ENCODE measurements around the gene VPS33A. TPM values are rescaled to one million over a fixed set of nuclear protein-coding genes. Genes with fewer than 3 reads are reported as not detected.

The VPS33A gene
- total RNA-seq (2012; rRNA removed) = 12.5 and 15.2 TPM in 2 replicates

DNA sequence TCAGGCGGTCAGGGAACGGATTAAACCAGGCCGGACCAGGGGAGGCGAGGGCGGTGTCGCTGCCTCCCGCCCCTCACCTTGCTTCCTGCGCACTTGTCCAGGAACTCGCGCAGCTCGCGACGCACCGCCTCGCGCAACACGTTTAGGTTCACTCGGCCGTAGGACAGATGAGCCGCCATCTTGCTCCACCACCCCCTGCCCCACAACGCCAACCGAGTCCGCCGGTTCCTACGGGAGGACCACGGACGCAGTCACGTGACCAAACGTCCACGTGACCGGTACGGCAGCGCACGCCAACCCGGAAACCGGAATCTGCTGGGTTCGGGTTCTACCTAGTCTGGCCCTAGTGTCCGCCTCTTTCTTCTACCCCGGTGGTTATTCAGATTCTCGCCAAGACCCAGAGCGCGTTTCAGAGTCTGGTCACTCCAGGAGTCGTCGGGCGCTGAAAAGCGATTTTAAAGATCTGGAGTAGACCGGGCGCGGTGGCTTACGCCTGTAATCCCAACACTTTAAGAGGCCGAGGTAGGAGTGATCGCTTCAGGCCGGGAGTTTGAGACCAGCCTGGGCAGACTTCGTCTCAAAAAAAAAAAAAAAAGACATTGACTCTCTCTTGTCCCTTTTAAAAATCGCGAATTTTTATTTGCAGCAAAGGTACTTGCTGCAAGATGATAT lies at the start of gene VPS33A:
VPS33A (minus strand) TSS at position 265 of the 672 bp plus-strand sequence; CDS start at position 179, 86 bp downstream.
- Histone ChIP-seq H3K9ac (ENCODE audit: low read depth, low read length) (peak within 1 kb of the TSS; percentile 93), H3K36me3 (ENCODE audit: insufficient read depth, low read length) (peaks cover 6% of the 10 kb centered on the region), H3K4me3 (ENCODE audit: low read length) (peak within 1 kb of the TSS; percentile 95), H3K4me2 (ENCODE audit: low read length) (peak within 1 kb of the TSS; percentile 95), H3K27me3 (ENCODE audit: control insufficient read depth, insufficient read depth, low read length) (no peaks in the 10 kb centered on the region), H3K4me1 (ENCODE audit: control insufficient read depth, insufficient read depth, low read length) (peaks cover 5% of the 10 kb centered on the region), H3K9me3 (replicated peaks; ENCODE audit: low read length) (no peaks in the 10 kb centered on the region)

DNA sequence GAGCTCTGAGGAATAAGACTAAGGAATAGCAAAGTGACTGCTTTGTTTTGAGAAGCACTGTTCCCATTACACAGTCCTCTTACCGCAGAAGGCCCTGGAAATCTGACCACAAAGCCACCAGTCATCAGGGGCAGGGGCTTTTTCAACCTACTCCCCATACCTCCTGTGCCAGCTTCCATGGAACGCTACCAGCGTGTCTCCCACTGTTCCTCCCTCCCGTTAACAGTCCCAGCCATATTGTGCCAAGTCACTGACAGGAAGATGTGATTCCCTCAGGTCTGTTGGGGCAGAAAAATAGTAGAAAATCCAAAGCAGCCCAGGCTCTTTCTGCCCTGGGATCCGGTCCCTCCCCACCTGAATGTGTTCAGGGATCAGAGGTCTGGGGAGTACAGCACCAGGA lies 46.6 kb upstream of the VPS33A start:
- no peaks in the 10 kb centered on the region for H3K27me3 ChIP-seq (ENCODE audit: control insufficient read depth, insufficient read depth, low read length)
- H3K36me3 ChIP-seq (ENCODE audit: insufficient read depth, low read length) = peaks cover 45% of the 10 kb centered on the region
- H3K4me1 ChIP-seq (ENCODE audit: control insufficient read depth, insufficient read depth, low read length) = peaks cover 16% of the 10 kb centered on the region
- H3K9me3 ChIP-seq (replicated peaks; ENCODE audit: low read length) = no peaks in the 10 kb centered on the region
- no peak overlapping the region for H3K4me2 ChIP-seq (ENCODE audit: low read length)
- no peak overlapping the region for H3K9ac ChIP-seq (ENCODE audit: low read depth, low read length)
- no peak overlapping the region for H3K4me3 ChIP-seq (ENCODE audit: low read length)

DNA sequence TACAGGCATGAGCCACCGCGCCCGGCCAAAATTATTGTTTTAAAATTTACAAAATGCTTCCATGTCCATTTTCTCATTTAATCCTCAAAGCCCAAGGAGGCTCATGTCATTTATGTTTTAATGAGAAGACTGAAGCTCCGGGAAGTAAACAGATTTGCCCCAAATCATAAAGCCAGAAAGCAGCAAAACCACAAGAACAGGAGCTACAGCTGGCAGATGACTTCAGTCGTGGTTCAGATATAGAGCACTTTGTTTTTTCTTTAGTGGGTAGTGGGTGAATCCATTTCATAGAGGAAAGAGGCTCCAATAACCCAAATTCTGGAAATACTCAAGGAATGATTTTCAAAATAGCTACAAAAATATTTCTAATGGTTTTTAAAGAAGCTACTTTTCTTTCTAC lies 45.4 kb upstream of the VPS33A start:
- peaks cover 43% of the 10 kb centered on the region for H3K36me3 ChIP-seq (ENCODE audit: insufficient read depth, low read length)

DNA sequence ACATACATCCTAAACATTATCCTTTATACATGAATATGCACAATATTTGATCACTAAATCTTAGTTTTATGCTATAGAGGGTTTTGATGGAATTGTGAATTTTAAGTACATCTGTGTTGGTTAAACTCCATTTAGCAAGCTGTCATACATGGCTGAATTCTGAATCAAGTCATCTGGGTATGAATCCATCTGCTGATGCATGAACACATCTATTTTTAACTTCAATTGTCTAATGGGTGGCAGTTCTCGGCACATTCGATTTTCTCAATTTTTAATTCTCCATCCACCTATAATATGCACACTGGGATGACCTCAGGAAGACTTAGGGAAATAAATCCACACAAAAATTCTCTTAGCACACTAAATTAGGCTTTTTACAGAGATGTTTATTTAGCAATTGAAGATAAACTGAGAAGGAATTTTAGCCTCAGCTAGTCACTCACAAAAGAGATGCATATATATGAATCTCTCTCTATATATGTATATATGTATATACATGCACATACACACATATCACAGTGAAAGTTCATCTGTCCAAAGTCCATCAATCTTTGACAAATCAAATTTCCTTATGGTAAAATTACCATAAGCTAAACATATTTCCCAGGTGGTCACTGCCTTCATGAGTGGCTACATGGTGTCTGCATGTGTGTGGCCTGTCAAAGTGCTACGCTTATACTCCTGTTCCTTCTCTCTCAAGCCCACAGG lies 44.5 kb upstream of the VPS33A start:
- Histone ChIP-seq H3K9me3 (replicated peaks; ENCODE audit: low read length) (no peaks in the 10 kb centered on the region), H3K36me3 (ENCODE audit: insufficient read depth, low read length) (peaks cover 43% of the 10 kb centered on the region), H3K27me3 (ENCODE audit: control insufficient read depth, insufficient read depth, low read length) (no peaks in the 10 kb centered on the region), H3K9ac (ENCODE audit: low read depth, low read length) (no peak overlapping the region), H3K4me2 (ENCODE audit: low read length) (no peak overlapping the region), H3K4me1 (ENCODE audit: control insufficient read depth, insufficient read depth, low read length) (peaks cover 17% of the 10 kb centered on the region), H3K4me3 (ENCODE audit: low read length) (no peak overlapping the region)

More for the DNA sequence above, 45.4 kb upstream of the VPS33A start:
- no peak overlapping the region for H3K9ac ChIP-seq (ENCODE audit: low read depth, low read length)
- H3K9me3 ChIP-seq (replicated peaks; ENCODE audit: low read length) = no peaks in the 10 kb centered on the region
- peaks cover 17% of the 10 kb centered on the region for H3K4me1 ChIP-seq (ENCODE audit: control insufficient read depth, insufficient read depth, low read length)
- no peaks in the 10 kb centered on the region for H3K27me3 ChIP-seq (ENCODE audit: control insufficient read depth, insufficient read depth, low read length)
- H3K4me2 ChIP-seq (ENCODE audit: low read length) = no peak overlapping the region
- H3K4me3 ChIP-seq (ENCODE audit: low read length) = no peak overlapping the region

DNA sequence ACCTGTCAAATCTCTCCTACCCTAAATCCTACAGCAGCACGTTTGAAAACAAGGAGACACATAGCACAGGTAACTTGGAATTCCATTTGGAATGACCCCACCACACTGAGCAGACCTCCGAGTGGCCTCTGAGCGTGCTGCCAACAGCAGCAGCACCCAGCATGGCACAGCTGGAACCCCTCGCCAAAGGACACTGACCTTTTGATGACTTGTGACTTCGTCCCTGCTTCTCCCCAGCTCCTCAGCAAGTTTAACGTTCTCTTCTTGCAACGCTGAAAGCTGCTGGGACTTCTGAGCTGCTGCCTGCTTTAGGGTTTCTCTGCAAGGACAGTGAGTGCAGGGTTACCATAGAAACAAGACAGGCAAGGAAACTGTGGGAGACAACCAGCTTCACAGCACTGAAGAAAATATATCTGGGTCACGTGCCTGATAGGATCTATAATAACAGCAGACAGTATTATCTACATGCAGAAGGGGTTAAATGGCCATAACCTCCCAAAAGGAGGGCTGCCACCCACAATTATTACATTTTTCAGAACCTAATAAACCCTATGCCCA lies 43.3 kb upstream of the VPS33A start:
- no peak overlapping the region for H3K4me2 ChIP-seq (ENCODE audit: low read length)
- no peaks in the 10 kb centered on the region for H3K9me3 ChIP-seq (replicated peaks; ENCODE audit: low read length)
- no peak overlapping the region for H3K4me3 ChIP-seq (ENCODE audit: low read length)
- no peak overlapping the region for H3K9ac ChIP-seq (ENCODE audit: low read depth, low read length)
- peaks cover 45% of the 10 kb centered on the region for H3K36me3 ChIP-seq (ENCODE audit: insufficient read depth, low read length)
- peaks cover 17% of the 10 kb centered on the region for H3K4me1 ChIP-seq (ENCODE audit: control insufficient read depth, insufficient read depth, low read length)
- H3K27me3 ChIP-seq (ENCODE audit: control insufficient read depth, insufficient read depth, low read length) = no peaks in the 10 kb centered on the region

DNA sequence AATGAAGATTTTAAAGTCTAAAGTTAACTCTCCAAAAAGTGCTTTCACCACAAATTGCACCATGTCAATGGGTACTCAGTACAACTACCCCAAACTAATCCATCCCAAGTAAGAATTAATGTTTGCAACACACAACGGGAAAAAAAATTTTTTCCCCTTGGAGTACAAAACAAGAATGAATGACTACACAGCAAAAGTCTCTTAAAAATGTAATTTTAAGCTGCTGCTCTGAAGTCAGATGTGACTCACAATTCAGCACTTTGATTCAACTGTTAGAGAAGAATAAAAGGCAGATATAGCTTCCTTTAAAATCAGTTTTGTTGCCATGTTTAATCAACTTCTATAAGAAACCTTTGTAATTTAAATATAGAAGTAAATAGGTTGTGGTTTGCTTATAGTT lies 42.5 kb upstream of the VPS33A start:
- Histone ChIP-seq H3K4me3 (ENCODE audit: low read length) (no peak overlapping the region), H3K27me3 (ENCODE audit: control insufficient read depth, insufficient read depth, low read length) (no peaks in the 10 kb centered on the region), H3K4me2 (ENCODE audit: low read length) (no peak overlapping the region), H3K9ac (ENCODE audit: low read depth, low read length) (peak overlapping the region; percentile 22), H3K4me1 (ENCODE audit: control insufficient read depth, insufficient read depth, low read length) (peaks cover 17% of the 10 kb centered on the region), H3K9me3 (replicated peaks; ENCODE audit: low read length) (no peaks in the 10 kb centered on the region), H3K36me3 (ENCODE audit: insufficient read depth, low read length) (peaks cover 47% of the 10 kb centered on the region)

DNA sequence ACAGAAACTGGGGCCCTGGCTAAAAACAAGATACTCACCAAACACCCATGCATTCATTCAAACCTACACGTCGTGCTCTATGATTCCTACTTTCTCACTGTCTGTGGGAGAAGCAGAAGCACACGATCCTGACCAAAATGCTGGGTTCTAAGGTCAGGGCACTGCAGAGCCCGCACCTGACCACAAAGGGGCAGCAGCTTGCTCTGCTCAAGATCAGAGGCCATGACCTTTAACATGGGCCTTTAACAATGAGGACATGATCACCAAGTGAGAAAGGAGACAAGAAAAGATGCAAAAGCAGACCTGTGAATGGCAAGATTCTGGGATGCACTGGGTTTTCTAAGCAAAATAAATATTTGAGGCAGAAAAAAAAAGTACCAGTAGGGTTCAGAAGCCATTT lies 40.1 kb upstream of the VPS33A start:
- H3K9ac ChIP-seq (ENCODE audit: low read depth, low read length) = no peak overlapping the region
- H3K4me3 ChIP-seq (ENCODE audit: low read length) = no peak overlapping the region
- no peaks in the 10 kb centered on the region for H3K9me3 ChIP-seq (replicated peaks; ENCODE audit: low read length)
- H3K4me1 ChIP-seq (ENCODE audit: control insufficient read depth, insufficient read depth, low read length) = peaks cover 17% of the 10 kb centered on the region
- H3K4me2 ChIP-seq (ENCODE audit: low read length) = no peak overlapping the region
- H3K36me3 ChIP-seq (ENCODE audit: insufficient read depth, low read length) = peaks cover 48% of the 10 kb centered on the region
- no peaks in the 10 kb centered on the region for H3K27me3 ChIP-seq (ENCODE audit: control insufficient read depth, insufficient read depth, low read length)

DNA sequence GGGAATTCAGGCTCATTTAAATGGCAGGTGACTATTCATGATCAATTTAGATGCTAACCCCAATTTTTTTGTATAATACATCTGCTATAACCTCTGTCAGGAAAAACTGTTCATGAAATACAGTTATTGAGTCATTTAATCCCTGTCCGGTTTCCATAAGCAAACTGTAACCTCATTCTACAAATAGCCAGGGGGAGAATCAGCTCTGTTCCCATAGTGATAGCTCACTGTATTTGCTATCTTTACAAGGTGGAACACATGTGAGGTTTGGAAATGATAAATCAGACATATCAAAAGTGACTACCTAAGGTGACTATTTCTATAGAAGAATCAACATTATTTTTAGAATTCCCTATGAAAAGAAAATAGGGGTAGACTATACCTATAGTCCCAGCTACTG lies 38.6 kb upstream of the VPS33A start:
- H3K4me1 ChIP-seq (ENCODE audit: control insufficient read depth, insufficient read depth, low read length) = peaks cover 22% of the 10 kb centered on the region
- no peak overlapping the region for H3K4me2 ChIP-seq (ENCODE audit: low read length)
- peaks cover 44% of the 10 kb centered on the region for H3K36me3 ChIP-seq (ENCODE audit: insufficient read depth, low read length)
- no peak overlapping the region for H3K9ac ChIP-seq (ENCODE audit: low read depth, low read length)
- no peak overlapping the region for H3K4me3 ChIP-seq (ENCODE audit: low read length)
- no peaks in the 10 kb centered on the region for H3K27me3 ChIP-seq (ENCODE audit: control insufficient read depth, insufficient read depth, low read length)
- H3K9me3 ChIP-seq (replicated peaks; ENCODE audit: low read length) = no peaks in the 10 kb centered on the region

DNA sequence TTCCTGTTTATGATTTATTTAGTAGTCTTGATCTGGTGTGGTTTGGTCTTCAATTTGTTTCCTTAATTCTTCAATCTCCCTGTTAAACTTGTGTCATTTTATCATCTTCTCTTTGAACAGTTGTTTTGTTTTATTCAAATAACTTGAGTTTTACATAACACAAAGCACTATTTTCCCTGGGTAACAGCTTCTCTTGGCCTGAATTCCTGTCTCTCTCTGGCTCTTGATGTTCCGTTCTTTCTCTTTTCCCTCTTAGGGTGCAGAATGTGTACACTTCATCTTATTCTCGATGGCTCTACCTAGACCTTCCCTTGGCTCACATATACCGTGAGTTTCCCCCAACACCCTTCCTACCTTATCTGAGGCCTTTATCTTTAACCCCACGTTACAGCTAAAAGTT lies 36.8 kb upstream of the VPS33A start:
- Histone ChIP-seq H3K27me3 (ENCODE audit: control insufficient read depth, insufficient read depth, low read length) (no peaks in the 10 kb centered on the region), H3K9me3 (replicated peaks; ENCODE audit: low read length) (no peaks in the 10 kb centered on the region), H3K4me2 (ENCODE audit: low read length) (no peak overlapping the region), H3K36me3 (ENCODE audit: insufficient read depth, low read length) (peaks cover 39% of the 10 kb centered on the region), H3K4me1 (ENCODE audit: control insufficient read depth, insufficient read depth, low read length) (peaks cover 8% of the 10 kb centered on the region), H3K4me3 (ENCODE audit: low read length) (no peak overlapping the region), H3K9ac (ENCODE audit: low read depth, low read length) (no peak overlapping the region)

DNA sequence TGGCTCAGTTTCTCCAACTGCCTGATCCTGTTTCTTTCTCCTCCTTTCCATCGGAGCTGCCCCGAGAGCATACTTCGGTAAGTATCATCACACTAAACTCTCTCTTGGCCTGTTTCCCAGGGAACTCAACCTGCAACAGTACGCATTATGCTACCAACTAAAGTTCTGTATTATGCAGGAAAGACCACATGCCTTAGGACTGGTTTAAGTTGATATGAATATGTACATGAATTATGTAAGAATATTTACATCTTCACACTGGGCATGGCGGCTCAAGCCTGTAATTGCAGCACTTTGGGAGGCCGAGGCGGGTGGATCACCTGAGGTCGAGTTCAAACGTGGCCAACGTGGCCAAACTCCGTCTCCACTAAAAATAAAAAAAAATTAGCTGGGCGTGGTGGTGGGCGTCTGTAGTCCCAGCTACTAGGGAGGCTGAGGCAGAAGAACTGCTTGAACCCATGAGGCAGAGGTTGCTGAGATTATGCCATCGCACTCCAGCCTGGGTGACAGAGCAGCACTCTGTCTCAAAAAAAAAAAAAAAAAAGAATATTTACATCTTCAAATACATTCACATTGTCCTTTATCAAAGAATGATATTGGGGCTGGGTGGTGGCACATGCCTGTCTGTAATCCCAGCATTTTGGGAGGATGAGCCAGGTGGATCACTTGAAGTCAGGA lies 31.9 kb upstream of the VPS33A start:
- no peaks in the 10 kb centered on the region for H3K9me3 ChIP-seq (replicated peaks; ENCODE audit: low read length)
- no peaks in the 10 kb centered on the region for H3K27me3 ChIP-seq (ENCODE audit: control insufficient read depth, insufficient read depth, low read length)
- H3K4me1 ChIP-seq (ENCODE audit: control insufficient read depth, insufficient read depth, low read length) = peaks cover 6% of the 10 kb centered on the region
- H3K36me3 ChIP-seq (ENCODE audit: insufficient read depth, low read length) = peaks cover 17% of the 10 kb centered on the region
- H3K9ac ChIP-seq (ENCODE audit: low read depth, low read length) = no peak overlapping the region
- H3K4me2 ChIP-seq (ENCODE audit: low read length) = no peak overlapping the region
- no peak overlapping the region for H3K4me3 ChIP-seq (ENCODE audit: low read length)

DNA sequence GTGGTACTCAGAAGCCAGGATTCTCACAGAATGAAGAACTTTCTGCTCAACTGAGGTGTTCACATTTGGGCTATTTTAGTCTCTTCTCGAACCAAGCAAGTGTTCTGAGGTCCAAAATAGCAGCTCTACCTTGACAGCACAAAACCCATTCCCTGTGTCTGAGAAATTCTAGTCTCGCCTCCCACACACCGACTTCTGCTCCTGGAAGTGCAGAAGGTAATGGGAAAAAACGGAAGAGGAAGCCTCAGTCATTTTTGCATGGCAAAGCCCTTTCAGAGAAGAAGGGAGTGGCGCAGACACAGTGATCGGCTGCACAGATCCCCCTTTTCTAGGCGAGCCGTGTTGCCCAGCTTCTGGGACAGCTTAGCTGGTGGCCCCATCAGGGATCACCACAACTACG lies 31.2 kb upstream of the VPS33A start:
- H3K9ac ChIP-seq (ENCODE audit: low read depth, low read length) = no peak overlapping the region
- H3K4me2 ChIP-seq (ENCODE audit: low read length) = no peak overlapping the region
- peaks cover 17% of the 10 kb centered on the region for H3K36me3 ChIP-seq (ENCODE audit: insufficient read depth, low read length)
- peaks cover 6% of the 10 kb centered on the region for H3K4me1 ChIP-seq (ENCODE audit: control insufficient read depth, insufficient read depth, low read length)
- H3K4me3 ChIP-seq (ENCODE audit: low read length) = no peak overlapping the region
- H3K9me3 ChIP-seq (replicated peaks; ENCODE audit: low read length) = no peaks in the 10 kb centered on the region
- no peaks in the 10 kb centered on the region for H3K27me3 ChIP-seq (ENCODE audit: control insufficient read depth, insufficient read depth, low read length)
